Stimulated activated naive CD4-positive, alpha-beta T cell (primary cell): ENCODE results near the gene SCAI.
"Not testable (repeated sequence)": the region's sequence is repeated elsewhere in the genome, so short reads cannot be mapped to it uniquely, and the experiment has no call there.

Experiments used
- DNase-seq, 6 experiments: peaks; one replicate each; lab custom pipeline; 2025; lab: John Stamatoyannopoulos, UW

Gene SCAI

GRCh38 chr9:125106285-125106893 is 36.9 kb downstream of the SCAI start:
- DNase-seq = no peak

- no peak for DNase-seq
These were observed 39.4 kb downstream of the SCAI start for GRCh38 chr9:125103770-125104460.

GRCh38 chr9:125103021-125103420 is 40.3 kb downstream of the SCAI start:
- DNase-seq = no peak

DNA sequence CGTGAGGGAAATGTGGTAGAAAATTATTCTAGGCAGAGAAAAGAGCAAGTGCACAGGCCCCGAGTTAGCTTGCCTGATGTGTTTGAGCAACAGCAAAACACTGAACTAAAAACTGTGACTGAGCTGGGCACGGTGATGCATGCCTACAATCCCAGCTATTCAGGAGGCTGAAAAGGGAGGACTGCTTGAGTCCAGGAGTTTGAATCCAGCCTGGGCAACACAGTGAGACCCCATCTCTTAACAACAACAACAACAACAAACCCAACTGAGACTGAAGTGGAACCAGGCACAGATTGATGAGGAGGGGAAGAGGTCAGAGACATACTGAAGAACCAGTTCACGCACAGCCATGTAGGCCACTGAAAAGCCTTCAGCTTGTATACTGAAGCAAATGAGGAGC is 42.5 kb downstream of the SCAI start:
- DNase-seq = no peak

GRCh38 chr9:125099816-125100215 is 43.5 kb downstream of the SCAI start:
- DNase-seq = no peak

DNA sequence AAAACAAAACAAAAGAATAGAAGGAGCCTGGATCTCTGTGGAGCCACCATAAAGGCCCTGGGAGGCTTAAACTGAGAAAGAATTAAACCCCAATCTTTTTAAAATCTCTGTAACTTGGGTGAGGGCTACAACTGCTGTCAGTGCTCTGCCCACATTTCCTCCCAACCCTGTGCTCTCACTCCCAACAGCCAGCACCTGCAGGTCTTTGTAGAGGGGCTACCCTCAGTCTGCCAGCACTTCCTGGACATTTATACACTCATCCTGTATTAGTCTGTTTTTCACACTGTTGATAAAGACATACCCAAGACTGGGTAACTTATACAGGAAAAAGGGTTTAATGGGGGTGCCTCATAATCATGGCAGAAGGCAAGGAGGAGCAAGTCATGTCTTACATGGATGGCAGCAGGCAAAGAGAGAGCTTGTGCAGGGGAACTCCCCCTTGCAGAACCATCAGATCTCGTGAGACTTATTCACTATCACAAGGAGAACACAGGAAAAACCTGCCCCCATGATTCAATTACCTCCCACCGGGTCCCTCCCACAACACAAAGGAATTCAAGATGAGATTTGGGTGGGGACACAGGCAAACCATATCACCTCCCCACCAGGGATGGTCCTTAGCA is 47.4 kb downstream of the SCAI start:
- no peak for DNase-seq

DNA sequence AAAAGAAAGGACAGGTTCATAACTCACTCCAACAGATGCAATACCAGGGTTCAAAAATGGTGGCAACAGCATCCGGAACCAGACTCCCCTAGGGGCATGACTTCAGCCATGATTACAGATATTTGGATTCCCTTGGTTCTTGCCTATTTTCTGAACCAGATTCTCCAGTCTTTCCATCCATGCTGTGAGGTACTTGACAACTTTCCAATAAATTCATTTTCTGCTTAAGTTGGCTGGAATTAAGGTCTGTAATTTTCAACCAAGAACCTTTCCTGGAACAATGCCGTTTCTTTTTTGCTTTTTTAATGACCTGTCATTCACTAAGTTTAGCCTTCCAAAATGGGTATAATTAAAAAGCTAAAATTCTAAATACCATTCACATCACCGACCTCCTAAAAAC is 52.2 kb downstream of the SCAI start:
- no peak for DNase-seq

GRCh38 chr9:125089331-125089730 is 54.0 kb downstream of the SCAI start:
- DNase-seq = no peak

DNA sequence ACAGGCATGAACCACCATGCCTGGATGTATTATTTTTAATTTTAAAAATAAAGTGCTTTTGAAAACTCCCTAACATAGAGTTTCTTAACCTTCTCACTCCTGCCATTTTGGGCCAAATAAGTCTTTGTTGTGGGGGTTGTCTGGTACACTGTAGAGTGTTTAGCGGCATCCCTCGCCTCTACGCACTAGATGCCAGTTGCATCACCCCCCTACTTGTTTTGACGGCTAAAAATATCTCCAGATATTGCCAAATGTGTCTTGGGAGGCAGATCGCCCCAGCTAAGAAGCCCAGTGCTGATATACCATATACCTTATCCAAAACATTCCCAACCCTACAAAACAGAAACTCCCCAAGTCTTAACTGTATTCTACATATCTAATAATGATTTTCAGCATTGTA is 54.6 kb downstream of the SCAI start:
- no peak for DNase-seq

DNA sequence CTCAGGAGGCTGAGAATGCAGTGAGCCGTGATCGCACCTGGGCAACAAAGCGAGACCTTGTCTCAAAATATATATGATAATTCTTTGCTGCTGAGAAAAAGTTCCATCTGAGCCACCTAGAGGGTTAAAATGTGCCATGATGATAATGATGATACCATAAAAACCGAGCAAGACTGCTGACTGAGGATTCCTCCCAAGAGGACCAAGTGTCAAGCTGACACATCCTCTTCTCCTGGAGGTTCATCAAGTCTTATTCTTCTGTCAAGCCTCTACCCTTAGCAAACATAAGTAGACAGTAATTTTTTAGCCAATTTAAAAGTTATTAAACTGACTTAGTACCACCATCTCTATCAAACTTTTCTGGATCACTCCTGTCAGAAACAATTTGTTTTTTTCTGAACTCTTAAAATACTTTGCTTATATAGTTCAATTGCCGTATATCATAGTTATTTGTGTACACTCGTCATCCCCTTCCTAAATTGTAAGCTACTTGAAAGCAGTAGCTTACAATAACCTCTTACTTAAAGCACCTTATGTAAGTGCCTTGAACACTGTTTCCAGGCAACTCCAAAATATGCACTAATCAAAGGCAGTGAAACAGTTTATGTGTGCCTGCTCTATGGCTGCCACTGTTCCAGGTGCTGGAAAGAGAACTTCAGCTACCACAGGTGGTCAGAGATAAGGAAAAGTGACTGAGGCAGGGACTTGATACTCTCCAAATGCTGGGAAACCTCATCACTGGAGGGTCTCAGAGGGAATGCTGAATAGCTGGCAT is 57.4 kb downstream of the SCAI start:
- DNase-seq = no peak

DNA sequence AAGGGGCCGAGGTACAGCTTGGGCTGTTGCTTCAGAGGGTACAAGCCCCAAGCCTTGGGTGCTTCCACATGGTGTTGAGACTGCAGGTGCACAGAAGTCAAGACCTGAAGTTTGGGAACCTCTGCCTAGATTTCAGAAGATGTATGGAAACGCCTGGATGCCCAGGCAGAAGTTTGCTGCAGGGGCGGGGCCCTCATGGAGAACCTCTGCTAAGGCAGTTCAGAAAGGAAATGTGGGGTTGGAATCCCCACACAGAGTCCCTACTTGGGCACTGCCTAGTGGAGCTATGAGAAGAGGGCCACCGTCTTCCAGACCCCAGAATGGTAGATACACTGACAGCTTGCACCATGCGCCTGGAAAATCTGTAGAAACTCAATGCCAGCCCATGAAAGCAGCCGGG is 61.1 kb downstream of the SCAI start:
- not testable (repeated sequence) for DNase-seq

DNA sequence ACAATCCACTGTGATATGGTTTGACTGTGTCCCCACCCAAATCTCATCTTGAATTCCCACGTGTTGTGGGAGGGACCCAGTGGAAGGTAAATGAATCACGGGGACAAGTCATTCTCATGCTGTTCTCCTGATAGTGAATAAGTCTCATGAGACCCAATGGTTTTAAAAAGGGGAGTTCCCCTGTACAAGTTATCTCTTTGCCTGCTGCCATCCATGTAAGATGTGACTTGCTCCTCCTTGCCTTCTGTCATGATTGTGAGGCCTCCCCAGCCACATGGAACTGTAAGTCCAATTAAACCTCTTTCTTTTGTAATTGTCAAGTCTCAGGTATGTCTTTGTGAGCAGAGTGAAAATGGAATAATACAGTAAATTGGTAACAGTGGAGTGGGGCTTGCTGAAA is 62.5 kb downstream of the SCAI start:
- not testable (repeated sequence) for DNase-seq

- no peak for DNase-seq
These were observed 63.4 kb downstream of the SCAI start for GRCh38 chr9:125079931-125080330.

DNA sequence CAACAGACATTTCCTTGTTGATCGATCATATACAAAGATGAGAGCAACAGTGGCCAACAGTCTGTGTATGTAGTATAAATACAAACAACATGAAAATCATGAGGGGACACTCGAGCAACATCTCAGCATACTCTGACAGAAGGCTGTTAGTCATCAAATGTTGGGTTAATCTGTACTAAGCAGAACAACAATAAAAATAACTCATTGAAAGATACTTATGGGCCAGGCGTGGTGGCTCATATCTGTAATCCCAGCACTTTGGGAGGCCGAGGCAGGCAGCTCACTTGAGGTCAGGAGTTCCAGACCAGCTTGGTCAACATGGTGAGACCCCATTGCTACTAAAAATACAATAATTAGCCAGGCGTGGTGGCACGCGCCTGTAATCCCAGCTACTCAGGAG is 67.3 kb downstream of the SCAI start:
- DNase-seq = no peak

- no peak for DNase-seq
These were observed 68.4 kb downstream of the SCAI start for GRCh38 chr9:125074976-125075375.

- DNase-seq = no peak
These were observed 76.3 kb downstream of the SCAI start for GRCh38 chr9:125066839-125067619.

DNA sequence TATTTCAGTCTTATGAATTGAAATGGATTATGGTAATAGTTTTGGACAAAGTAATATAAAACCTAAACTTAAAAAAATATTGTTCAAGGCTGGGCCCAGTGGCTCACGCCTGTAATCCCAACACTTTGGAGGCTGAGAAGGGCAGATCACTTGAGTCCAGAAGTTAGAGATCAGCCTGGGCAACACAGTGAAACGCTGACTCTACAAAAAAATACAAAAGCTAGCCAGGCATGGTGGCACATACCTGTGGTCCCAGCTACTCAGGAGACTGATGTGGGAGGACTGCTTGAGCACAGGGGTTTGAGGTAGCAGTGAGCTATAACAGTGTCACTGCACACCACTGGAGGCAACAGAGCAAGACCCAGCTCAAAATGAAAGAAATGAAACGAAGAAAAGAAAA is 81.9 kb downstream of the SCAI start:
- DNase-seq = no peak

- DNase-seq = no peak
These were observed 93.9 kb downstream of the SCAI start for GRCh38 chr9:125049212-125050049.

GRCh38 chr9:125043631-125044030 is 99.7 kb downstream of the SCAI start:
- no peak for DNase-seq

GRCh38 chr9:125043148-125043547 is 100.2 kb downstream of the SCAI start:
- DNase-seq = no peak

DNA sequence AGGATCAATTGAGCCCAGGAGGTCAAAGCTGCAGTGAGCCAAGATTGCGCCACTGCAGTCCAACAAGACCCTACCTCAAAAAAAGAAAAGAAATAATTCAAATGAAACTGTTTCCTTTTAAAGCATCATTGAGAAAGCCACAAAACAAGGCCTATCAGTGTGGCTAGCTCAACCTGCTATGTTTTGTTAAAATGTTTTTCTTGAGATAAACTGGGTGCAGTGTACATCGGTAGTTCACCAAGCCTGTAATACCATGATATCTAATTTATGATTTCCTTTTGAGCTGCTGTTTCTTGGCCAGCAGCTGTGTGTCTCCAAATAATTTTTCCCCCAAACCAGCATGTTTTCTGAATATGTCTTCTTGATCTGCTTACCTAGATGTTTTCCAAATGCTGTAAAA is 105.2 kb downstream of the SCAI start:
- no peak for DNase-seq
